CD4-positive, CD25-positive, alpha-beta regulatory T cell (primary cell): ENCODE data around the gene KCNK10. TPM values are rescaled to one million over a fixed set of nuclear protein-coding genes. Genes with fewer than 3 reads are reported as not detected.

Experiments
- ATAC-seq, 2 donors: fragments of 150-1000 bp; cut with Tn5 transposase; one replicate each; pipeline ENCODE4 v1.10.0; 2021; ENCODE audit warnings: low read depth in 2 of 2, moderate number of reproducible peaks in 2 of 2, moderate library complexity in 1 of 2
- DNase-seq, 3 donors: peaks; one replicate each; pipeline versions ENCODE4 v3.0.0 to v3.0.0-alpha.2; 2012 to 2022; ENCODE audit warnings: mixed read lengths in 1 of 3
- H3K27ac ChIP-seq: one replicate; pipeline ENCODE4 v1.7.0; 2013; ENCODE audit warnings: mild to moderate bottlenecking, low read length; ENCODE audit not compliant: insufficient read depth, poor library complexity, severe bottlenecking
- H3K27me3 ChIP-seq: one replicate; pipeline ENCODE4 v1.7.0; 2013; ENCODE audit warnings: low read length; ENCODE audit not compliant: control insufficient read depth, insufficient read depth
- H3K36me3 ChIP-seq: one replicate; pipeline ENCODE4 v1.7.0; 2013; ENCODE audit warnings: mild to moderate bottlenecking, low read length, moderate library complexity; ENCODE audit not compliant: control insufficient read depth, insufficient read depth
- H3K4me1 ChIP-seq: 2 replicates; pipeline ENCODE4 v1.7.0; 2013; ENCODE audit warnings: mild to moderate bottlenecking, low read length; ENCODE audit not compliant: insufficient read depth, control insufficient read depth, poor library complexity, severe bottlenecking
- H3K4me3 ChIP-seq: one replicate; pipeline ENCODE4 v1.7.0; 2013; ENCODE audit warnings: low read depth, mild to moderate bottlenecking, low read length, moderate library complexity
- H3K9me3 ChIP-seq, 2 experiments: 1 replicate in 1 of 2; 2 replicates in 1 of 2; pipeline ENCODE4 v1.7.0; 2013; ENCODE audit warnings: low read length in 2 of 2, mild to moderate bottlenecking in 1 of 2, moderate library complexity in 1 of 2; ENCODE audit not compliant: control insufficient read depth in 2 of 2
- H3K27ac Mint-ChIP-seq, 3 donors: one replicate each; pipeline ENCODE4 v1.8.0; 2020 to 2022; ENCODE audit warnings: mild to moderate bottlenecking in 3 of 3, mixed read lengths in 3 of 3, moderate library complexity in 2 of 3
- H3K27me3 Mint-ChIP-seq: one replicate; pipeline ENCODE4 v1.8.0; 2022; ENCODE audit warnings: mild to moderate bottlenecking, mixed read lengths
- H3K36me3 Mint-ChIP-seq: one replicate; pipeline ENCODE4 v1.8.0; 2020; ENCODE audit warnings: mixed read lengths
- H3K4me1 Mint-ChIP-seq, 4 donors: one replicate each; pipeline ENCODE4 v1.8.0; 2020 to 2022; ENCODE audit warnings: mixed read lengths in 4 of 4, mild to moderate bottlenecking in 1 of 4
- H3K4me3 Mint-ChIP-seq, 4 donors: one replicate each; pipeline ENCODE4 v1.8.0; 2020 to 2022; ENCODE audit warnings: mild to moderate bottlenecking in 4 of 4, mixed read lengths in 4 of 4, moderate library complexity in 3 of 4
- H3K9me3 Mint-ChIP-seq, 7 donors: one replicate each; pipeline ENCODE4 v1.8.0; 2020 to 2022; ENCODE audit warnings: mixed read lengths in 7 of 7, mild to moderate bottlenecking in 3 of 7, moderate library complexity in 2 of 7
- polyA plus RNA-seq, 4 donors: library from polyadenylated mRNA; unstranded; fragments of 300-500 nt; fragmentation: Illumina TruSeq; gene quantifications; one replicate each; pipeline ENCODE4 v1.2.3, GENCODE V29; 2021
- total RNA-seq: library from RNA; stranded (reverse); gene quantifications from one replicate; pipeline ENCODE4 v1.2.3, GENCODE V29; 2022

KCNK10 gene
- total and polyA plus RNA-seq, 5 donors from 2014 or later = not detected

DNA sequence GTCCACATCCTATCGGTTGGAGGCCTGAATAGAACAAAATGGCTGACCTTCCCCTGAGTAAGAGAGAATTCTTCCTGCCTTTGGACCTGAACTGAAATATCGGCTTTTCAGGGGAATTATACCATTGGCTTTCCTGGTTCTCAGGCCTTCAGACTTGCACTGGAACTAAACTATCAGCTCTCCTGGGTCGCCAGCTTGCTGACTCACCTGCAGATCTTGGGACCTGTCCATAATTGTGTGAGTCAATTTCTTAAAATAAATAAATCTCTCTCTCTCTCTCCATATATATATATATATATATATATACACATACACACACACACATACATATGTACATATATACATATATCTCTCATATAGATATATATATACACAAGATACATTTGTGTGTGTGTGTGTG, 41.6 kb downstream of the KCNK10 start:
- H3K4me1 ChIP-seq = no peaks in the 10 kb centered on the region
- DNase-seq (no peak), ATAC-seq (no peak)
- Mint-ChIP-seq H3K36me3 (no peaks in the 10 kb centered on the region), H3K4me3 (no peak overlapping the region), H3K9me3 (peaks cover 0 to 3% (median 0%) of the 10 kb centered on the region in 7 donors), H3K27ac (no peak overlapping the region), H3K4me1 (no peaks in the 10 kb centered on the region), H3K27me3 (no peaks in the 10 kb centered on the region)
- H3K27me3 ChIP-seq = no peaks in the 10 kb centered on the region
- H3K4me3 ChIP-seq = no peak overlapping the region
- H3K36me3 ChIP-seq = no peaks in the 10 kb centered on the region
- no peaks in the 10 kb centered on the region for H3K9me3 ChIP-seq
- H3K27ac ChIP-seq = no peak overlapping the region

DNA sequence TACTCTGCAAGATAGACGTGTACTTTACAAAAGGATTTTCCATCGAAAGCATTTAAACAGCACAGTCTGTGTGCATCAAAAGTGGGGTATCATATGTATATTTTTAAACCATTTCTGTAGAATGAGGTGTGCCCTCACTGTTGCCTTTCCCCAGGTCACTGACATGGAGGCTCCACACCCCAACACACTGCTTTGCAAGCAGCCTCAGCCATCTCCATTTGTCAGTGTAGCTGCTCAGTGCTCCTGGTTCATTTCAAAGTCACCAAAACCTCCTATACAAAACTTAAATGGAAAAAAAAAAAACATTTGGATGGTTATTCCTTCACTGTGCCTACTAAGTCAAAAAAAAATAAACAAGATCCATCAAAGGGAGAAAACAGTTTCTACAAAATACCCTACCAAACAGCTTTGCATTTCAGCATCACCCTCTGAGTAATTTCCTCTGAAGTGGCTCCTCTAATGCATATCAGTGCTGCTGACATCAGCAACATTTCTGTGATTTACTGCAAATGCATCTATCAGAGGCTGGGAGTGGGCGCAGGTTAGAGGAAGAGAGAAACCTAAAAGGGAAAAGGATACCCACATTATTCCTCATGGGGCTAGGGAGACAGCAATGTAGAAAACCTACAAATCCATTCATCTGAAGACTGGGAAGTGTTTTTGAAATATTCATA, 46.0 kb downstream of the KCNK10 start:
- no peaks in the 10 kb centered on the region for H3K4me1 ChIP-seq

DNA sequence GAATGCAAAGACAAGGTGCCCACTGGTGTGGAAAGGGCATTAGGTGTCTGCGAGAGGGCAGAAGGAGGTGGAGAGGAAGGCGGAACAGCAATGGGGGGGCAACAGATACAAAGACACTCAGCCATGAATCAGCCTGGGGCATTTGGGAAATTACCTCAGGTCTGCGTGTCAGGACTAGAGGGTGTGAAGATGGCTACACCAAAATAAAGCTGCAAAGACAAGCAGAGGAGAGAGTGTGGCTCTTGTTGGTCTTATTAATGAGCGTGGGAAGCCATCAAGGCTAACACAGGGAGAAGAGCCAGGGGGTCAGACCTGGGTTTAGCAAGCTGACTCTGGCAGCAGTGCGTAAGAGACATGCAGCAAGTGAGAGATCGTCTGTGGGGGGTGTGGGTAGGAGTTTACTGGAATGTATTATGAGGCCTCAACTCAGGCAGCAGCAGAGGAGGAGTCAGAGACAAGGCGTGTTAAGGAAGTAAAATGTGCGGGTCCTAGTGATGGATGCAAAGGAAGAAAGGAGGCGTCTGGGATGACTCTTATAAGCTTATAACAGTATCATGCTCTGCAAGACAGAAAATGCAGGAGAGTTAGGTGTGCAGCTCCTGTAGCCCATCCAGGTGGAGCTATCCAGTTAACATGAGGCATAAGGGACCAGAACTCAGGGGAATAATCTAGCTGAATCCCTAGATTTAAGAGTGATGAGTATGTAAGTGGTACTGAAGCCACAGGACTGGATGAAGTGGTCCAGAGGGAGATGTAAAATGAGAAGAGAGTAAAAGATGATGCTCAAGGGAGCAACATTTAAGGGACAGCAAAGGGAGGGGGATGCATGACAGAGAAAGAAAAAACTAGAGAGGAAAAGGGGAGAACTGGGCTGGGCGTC, 50.4 kb downstream of the KCNK10 start:
- H3K4me1 Mint-ChIP-seq = no peaks in the 10 kb centered on the region
- peaks cover 3% of the 10 kb centered on the region for H3K27me3 ChIP-seq
- H3K27ac Mint-ChIP-seq = no peak overlapping the region
- H3K9me3 ChIP-seq = no peaks in the 10 kb centered on the region
- no peak overlapping the region for H3K4me3 ChIP-seq
- no peaks in the 10 kb centered on the region for H3K36me3 Mint-ChIP-seq
- DNase-seq = no peak
- no peaks in the 10 kb centered on the region for H3K27me3 Mint-ChIP-seq
- no peaks in the 10 kb centered on the region for H3K4me1 ChIP-seq
- H3K36me3 ChIP-seq = no peaks in the 10 kb centered on the region
- no peak overlapping the region for H3K4me3 Mint-ChIP-seq
- no peak overlapping the region for H3K27ac ChIP-seq
- H3K9me3 Mint-ChIP-seq = peaks cover 0 to 2% (median 0%) of the 10 kb centered on the region in 7 donors
- no peak for ATAC-seq

More for the DNA sequence above, 46.0 kb downstream of the KCNK10 start:
- Mint-ChIP-seq H3K4me3 (no peak overlapping the region), H3K36me3 (no peaks in the 10 kb centered on the region), H3K4me1 (no peaks in the 10 kb centered on the region), H3K27me3 (no peaks in the 10 kb centered on the region), H3K9me3 (peaks cover 0 to 5% (median 0%) of the 10 kb centered on the region in 7 donors), H3K27ac (no peak overlapping the region)
- Histone ChIP-seq H3K9me3 (no peaks in the 10 kb centered on the region), H3K4me3 (no peak overlapping the region), H3K27me3 (peaks cover 2% of the 10 kb centered on the region), H3K27ac (no peak overlapping the region), H3K36me3 (no peaks in the 10 kb centered on the region)
- ATAC-seq (no peak), DNase-seq (no peak)

DNA sequence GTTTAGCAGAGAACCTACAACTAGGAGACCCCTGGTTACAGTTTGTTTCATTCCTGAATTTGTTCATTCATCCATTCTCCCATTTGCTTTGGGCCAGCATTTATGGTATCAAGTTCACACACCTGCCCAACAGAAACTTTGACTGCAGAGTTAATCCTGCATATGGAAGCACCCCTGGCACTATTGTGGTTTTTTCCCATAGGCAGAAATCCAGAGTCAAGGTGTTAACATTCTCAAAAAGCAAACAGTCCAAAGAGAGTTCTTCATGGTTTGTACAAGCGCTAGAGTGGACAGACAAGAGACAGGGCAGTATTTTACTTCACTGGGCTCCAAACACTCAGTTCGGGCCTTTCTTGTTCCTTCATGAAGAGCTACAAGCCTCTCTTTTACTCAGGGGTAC, 51.9 kb downstream of the KCNK10 start:
- H3K4me3 ChIP-seq = no peak overlapping the region

DNA sequence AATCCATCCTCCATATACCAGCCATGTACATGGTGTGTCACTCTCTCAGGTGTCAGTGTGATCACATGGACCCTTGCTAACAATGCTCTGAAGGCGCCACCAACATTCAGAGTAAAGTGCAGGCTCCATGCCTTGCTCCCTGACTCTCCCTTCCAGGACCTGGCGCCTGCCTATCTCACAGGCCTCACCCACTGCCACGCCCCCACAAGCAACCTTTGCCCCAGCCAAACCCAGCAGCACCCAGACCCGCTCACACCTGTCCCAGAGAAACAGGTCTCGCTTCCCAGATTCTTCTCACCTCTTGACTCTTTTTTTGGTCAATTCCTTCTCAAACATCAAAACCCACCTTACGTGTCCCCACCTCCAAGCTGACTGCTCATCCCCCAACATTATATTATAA, 52.3 kb downstream of the KCNK10 start:
- Mint-ChIP-seq H3K27ac (no peak overlapping the region), H3K4me3 (no peak overlapping the region), H3K9me3 (peaks cover 0 to 2% (median 0%) of the 10 kb centered on the region in 7 donors), H3K27me3 (no peaks in the 10 kb centered on the region), H3K36me3 (no peaks in the 10 kb centered on the region), H3K4me1 (no peaks in the 10 kb centered on the region)
- peaks cover 3% of the 10 kb centered on the region for H3K27me3 ChIP-seq
- H3K36me3 ChIP-seq = no peaks in the 10 kb centered on the region
- ATAC-seq = no peak
- no peak for DNase-seq
- no peaks in the 10 kb centered on the region for H3K9me3 ChIP-seq
- H3K27ac ChIP-seq = no peak overlapping the region
- H3K4me3 ChIP-seq = no peak overlapping the region
- no peaks in the 10 kb centered on the region for H3K4me1 ChIP-seq

More for the DNA sequence above, 51.9 kb downstream of the KCNK10 start:
- Mint-ChIP-seq H3K9me3 (peaks cover 0 to 2% (median 0%) of the 10 kb centered on the region in 7 donors), H3K4me3 (no peak overlapping the region), H3K36me3 (no peaks in the 10 kb centered on the region), H3K27me3 (no peaks in the 10 kb centered on the region), H3K4me1 (no peaks in the 10 kb centered on the region), H3K27ac (no peak overlapping the region)
- no peaks in the 10 kb centered on the region for H3K9me3 ChIP-seq
- H3K4me1 ChIP-seq = no peaks in the 10 kb centered on the region
- peaks cover 3% of the 10 kb centered on the region for H3K27me3 ChIP-seq
- H3K27ac ChIP-seq = no peak overlapping the region
- ATAC-seq = no peak
- H3K36me3 ChIP-seq = no peaks in the 10 kb centered on the region
- no peak for DNase-seq

DNA sequence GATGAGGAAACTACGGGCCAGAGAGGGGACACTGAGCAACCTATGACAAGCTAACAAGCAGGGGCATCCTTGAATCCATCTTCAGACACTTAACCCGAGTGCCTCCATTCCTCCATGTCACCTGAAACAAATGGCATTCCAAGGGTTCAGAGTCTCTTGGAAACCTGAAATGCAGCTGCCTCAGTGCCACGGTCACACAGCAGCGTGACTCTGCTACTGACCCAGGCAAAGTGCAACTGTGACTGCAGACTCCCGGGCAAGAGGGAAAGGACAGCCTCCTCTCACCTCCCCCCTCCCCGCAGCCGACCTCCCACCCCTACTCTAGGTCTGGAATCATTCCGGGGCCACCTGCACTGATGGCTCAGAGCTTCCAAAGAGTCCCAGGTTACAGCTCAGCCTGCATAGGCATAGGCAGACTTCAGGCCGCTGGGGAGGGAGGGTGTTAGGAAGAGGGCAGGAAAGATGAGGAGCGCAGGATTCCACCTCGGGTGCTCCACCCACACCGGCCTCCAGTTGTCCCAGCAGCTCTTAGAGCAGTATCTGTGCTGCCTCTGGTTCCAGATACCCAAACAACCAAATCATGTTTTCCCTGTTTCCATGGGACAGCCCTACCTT, 53.2 kb downstream of the KCNK10 start:
- no peak for ATAC-seq
- Histone ChIP-seq H3K4me3 (no peak overlapping the region), H3K27me3 (peaks cover 3% of the 10 kb centered on the region), H3K9me3 (no peaks in the 10 kb centered on the region), H3K27ac (no peak overlapping the region), H3K36me3 (no peaks in the 10 kb centered on the region), H3K4me1 (no peaks in the 10 kb centered on the region)
- no peaks in the 10 kb centered on the region for H3K27me3 Mint-ChIP-seq
- no peak overlapping the region for H3K27ac Mint-ChIP-seq
- no peaks in the 10 kb centered on the region for H3K4me1 Mint-ChIP-seq
- no peak overlapping the region for H3K4me3 Mint-ChIP-seq
- H3K9me3 Mint-ChIP-seq = peaks cover 0 to 2% (median 0%) of the 10 kb centered on the region in 7 donors
- H3K36me3 Mint-ChIP-seq = no peaks in the 10 kb centered on the region
- no peak for DNase-seq

DNA sequence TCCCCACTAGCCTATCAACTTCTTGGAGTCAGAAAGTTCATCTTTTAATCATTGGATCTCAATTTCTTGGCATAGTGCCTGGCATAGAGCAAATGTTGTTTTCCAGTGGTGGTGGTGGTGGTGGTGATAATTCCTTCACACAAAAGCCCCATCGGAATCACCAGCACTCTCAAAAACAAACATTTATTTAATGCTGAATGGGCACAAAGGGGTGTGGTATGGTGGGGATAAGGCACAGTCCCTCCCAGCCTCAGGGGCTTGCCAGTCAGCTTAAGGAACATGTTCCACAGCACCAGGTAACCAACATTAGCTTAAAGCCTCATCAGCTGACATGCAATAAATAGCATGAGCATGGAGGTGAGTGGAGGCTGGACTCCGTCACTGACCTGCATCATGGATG, 56.6 kb downstream of the KCNK10 start:
- Mint-ChIP-seq H3K9me3 (peaks cover 0 to 2% (median 0%) of the 10 kb centered on the region in 7 donors), H3K27me3 (no peaks in the 10 kb centered on the region), H3K4me3 (no peak overlapping the region), H3K27ac (no peak overlapping the region), H3K4me1 (no peaks in the 10 kb centered on the region), H3K36me3 (no peaks in the 10 kb centered on the region)
- Histone ChIP-seq H3K36me3 (no peaks in the 10 kb centered on the region), H3K27ac (no peak overlapping the region), H3K4me1 (no peaks in the 10 kb centered on the region), H3K9me3 (no peaks in the 10 kb centered on the region), H3K27me3 (no peaks in the 10 kb centered on the region), H3K4me3 (no peak overlapping the region)
- DNase-seq = no peak
- ATAC-seq = no peak
